IMR-90 (cell line): ENCODE measurements around the gene MAN1C1.

Source experiments
- BHLHE40 ChIP-seq: fragments of 150-350 bp; IDR thresholded peaks from 2 replicates; pipeline ENCODE4 v1.6.1; 2016; ENCODE audit warnings: mild to moderate bottlenecking, low read depth, low read length
- CEBPB ChIP-seq: IDR thresholded peaks from 2 replicates; pipeline ENCODE4 v1.6.1; 2012; ENCODE audit warnings: low read depth, low read length, improper control_type of control experiment
- FOS ChIP-seq: fragments of 150-350 bp; IDR thresholded peaks from 2 replicates; pipeline ENCODE4 v1.6.1; 2016; ENCODE audit warnings: low read depth, low read length
- MAFK ChIP-seq: IDR thresholded peaks from 2 replicates; pipeline ENCODE4 v1.6.1; 2012; ENCODE audit warnings: low read depth, low read length, improper control_type of control experiment
- MAZ ChIP-seq: IDR thresholded peaks from 2 replicates; pipeline ENCODE4 v1.6.1; 2012; ENCODE audit warnings: low read depth, mild to moderate bottlenecking, low read length, improper control_type of control experiment, moderate library complexity, borderline replicate concordance
- MXI1 ChIP-seq: IDR thresholded peaks from 2 replicates; pipeline ENCODE4 v1.6.1; 2012; ENCODE audit warnings: low read depth, mild to moderate bottlenecking, low read length, moderate library complexity, borderline replicate concordance
- POLR2A ChIP-seq: IDR thresholded peaks from 2 replicates; pipeline ENCODE4 v1.6.1; 2012; ENCODE audit warnings: mild to moderate bottlenecking, low read depth, low read length
- RAD21 ChIP-seq: IDR thresholded peaks from 2 replicates; pipeline ENCODE4 v1.6.1; 2012; ENCODE audit warnings: low read length, improper control_type of control experiment
- RCOR1 ChIP-seq: IDR thresholded peaks from 2 replicates; pipeline ENCODE4 v1.6.1; 2012; ENCODE audit warnings: mild to moderate bottlenecking, low read length, improper control_type of control experiment; ENCODE audit not compliant: insufficient replicate concordance
- RFX5 ChIP-seq: IDR thresholded peaks from 2 replicates; pipeline ENCODE4 v1.8.0; 2012; ENCODE audit warnings: low read depth, mild to moderate bottlenecking, low read length, moderate library complexity
- SMC3 ChIP-seq: fragments of 150-350 bp; IDR thresholded peaks from 2 replicates; pipeline ENCODE4 v1.6.1; 2016; ENCODE audit warnings: low read depth, mild to moderate bottlenecking, antibody characterized with exemption, low read length, moderate library complexity
- TF ChIP-seq, protein P1 (sequence below): conservative IDR thresholded peaks from 2 replicates; pipeline ENCODE4 v1.5.1; 2012; ENCODE audit warnings: mild to moderate bottlenecking, low read depth, low read length, improper control_type of control experiment
- TF ChIP-seq, protein P2 (sequence below): fragments of 150-350 bp; IDR thresholded peaks from 2 replicates; pipeline ENCODE4 v1.6.1; 2017; ENCODE audit warnings: mild to moderate bottlenecking, antibody characterized with exemption, low read length, low read depth

DNA sequence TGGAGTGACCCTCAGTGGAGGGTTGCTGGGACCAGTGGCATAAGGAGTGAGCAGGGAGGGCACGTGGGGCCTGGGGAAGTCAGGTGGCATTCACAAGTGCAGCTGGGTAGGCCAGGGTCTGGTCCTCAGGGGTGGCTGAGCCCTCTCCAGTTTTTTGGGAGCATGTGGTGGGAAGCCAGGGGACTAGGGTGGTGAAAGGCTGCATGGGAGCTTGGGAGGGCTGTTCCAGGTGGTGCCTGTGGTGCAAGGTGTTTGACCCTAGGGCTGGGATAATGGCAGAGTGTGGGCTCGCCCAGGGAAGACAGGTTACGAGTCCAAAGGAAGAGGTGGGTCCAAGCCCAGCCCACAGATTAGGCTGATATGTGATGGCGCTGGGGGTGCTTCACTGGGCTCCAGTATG, 30.5 kb downstream of the MAN1C1 start:
- TF ChIP-seq, protein P1, sequence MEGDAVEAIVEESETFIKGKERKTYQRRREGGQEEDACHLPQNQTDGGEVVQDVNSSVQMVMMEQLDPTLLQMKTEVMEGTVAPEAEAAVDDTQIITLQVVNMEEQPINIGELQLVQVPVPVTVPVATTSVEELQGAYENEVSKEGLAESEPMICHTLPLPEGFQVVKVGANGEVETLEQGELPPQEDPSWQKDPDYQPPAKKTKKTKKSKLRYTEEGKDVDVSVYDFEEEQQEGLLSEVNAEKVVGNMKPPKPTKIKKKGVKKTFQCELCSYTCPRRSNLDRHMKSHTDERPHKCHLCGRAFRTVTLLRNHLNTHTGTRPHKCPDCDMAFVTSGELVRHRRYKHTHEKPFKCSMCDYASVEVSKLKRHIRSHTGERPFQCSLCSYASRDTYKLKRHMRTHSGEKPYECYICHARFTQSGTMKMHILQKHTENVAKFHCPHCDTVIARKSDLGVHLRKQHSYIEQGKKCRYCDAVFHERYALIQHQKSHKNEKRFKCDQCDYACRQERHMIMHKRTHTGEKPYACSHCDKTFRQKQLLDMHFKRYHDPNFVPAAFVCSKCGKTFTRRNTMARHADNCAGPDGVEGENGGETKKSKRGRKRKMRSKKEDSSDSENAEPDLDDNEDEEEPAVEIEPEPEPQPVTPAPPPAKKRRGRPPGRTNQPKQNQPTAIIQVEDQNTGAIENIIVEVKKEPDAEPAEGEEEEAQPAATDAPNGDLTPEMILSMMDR: no peak
- no peak for TF ChIP-seq FOS
- no peak for TF ChIP-seq CEBPB
- no peak for TF ChIP-seq RFX5
- no peak for TF ChIP-seq BHLHE40
- no peak for TF ChIP-seq RAD21
- no peak for TF ChIP-seq MAFK
- TF ChIP-seq MXI1: no peak
- TF ChIP-seq, protein P2, sequence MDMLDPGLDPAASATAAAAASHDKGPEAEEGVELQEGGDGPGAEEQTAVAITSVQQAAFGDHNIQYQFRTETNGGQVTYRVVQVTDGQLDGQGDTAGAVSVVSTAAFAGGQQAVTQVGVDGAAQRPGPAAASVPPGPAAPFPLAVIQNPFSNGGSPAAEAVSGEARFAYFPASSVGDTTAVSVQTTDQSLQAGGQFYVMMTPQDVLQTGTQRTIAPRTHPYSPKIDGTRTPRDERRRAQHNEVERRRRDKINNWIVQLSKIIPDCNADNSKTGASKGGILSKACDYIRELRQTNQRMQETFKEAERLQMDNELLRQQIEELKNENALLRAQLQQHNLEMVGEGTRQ: no peak
- TF ChIP-seq RCOR1: no peak
- no peak for TF ChIP-seq MAZ
- no peak for TF ChIP-seq POLR2A
- no peak for TF ChIP-seq SMC3
